Effector memory CD8-positive, alpha-beta T cell (primary cell): ENCODE measurements around the gene CCDC88A.

Source experiments
- ATAC-seq: fragments of 150-1000 bp; cut with Tn5 transposase; replicated peaks from 2 replicates; pipeline ENCODE4 v1.10.0; 2021; ENCODE audit warnings: mild to moderate bottlenecking, moderate library complexity
- DNase-seq, 3 experiments: peaks; one replicate each; pipeline ENCODE4 v3.0.0; 2021
- H3K27ac Mint-ChIP-seq, 2 donors: one replicate each; pipeline ENCODE4 v1.8.0; 2022; ENCODE audit warnings: mild to moderate bottlenecking in 2 of 2, mixed read lengths in 2 of 2, moderate library complexity in 2 of 2
- H3K27me3 Mint-ChIP-seq, 2 donors: one replicate each; pipeline ENCODE4 v1.8.0; 2022; ENCODE audit warnings: mixed read lengths in 2 of 2
- H3K36me3 Mint-ChIP-seq: one replicate; pipeline ENCODE4 v1.8.0; 2022; ENCODE audit warnings: mild to moderate bottlenecking, moderate library complexity, mixed read lengths; ENCODE audit not compliant: insufficient read depth
- H3K4me1 Mint-ChIP-seq, 2 donors: one replicate each; pipeline ENCODE4 v1.8.0; 2022; ENCODE audit warnings: low read depth in 2 of 2, mixed read lengths in 2 of 2
- H3K4me3 Mint-ChIP-seq, 2 donors: one replicate each; pipeline ENCODE4 v1.8.0; 2022; ENCODE audit warnings: mild to moderate bottlenecking in 2 of 2, mixed read lengths in 2 of 2, moderate library complexity in 2 of 2
- H3K9me3 Mint-ChIP-seq, 2 donors: one replicate each; pipeline ENCODE4 v1.8.0; 2022; ENCODE audit warnings: mixed read lengths in 2 of 2

CCDC88A gene

GRCh38 chr2:55351672-55352071, 68.0 kb downstream of the CCDC88A start:
- peaks cover 2% of the 10 kb centered on the region for H3K36me3 Mint-ChIP-seq
- no peaks in the 10 kb centered on the region for H3K4me1 Mint-ChIP-seq
- no peak overlapping the region for H3K4me3 Mint-ChIP-seq
- H3K9me3 Mint-ChIP-seq: no peaks in the 10 kb centered on the region
- no peak overlapping the region for H3K27ac Mint-ChIP-seq
- ATAC-seq: no peak
- no peaks in the 10 kb centered on the region for H3K27me3 Mint-ChIP-seq
- no peak for DNase-seq

- ATAC-seq: no peak
- H3K4me1 Mint-ChIP-seq: no peaks in the 10 kb centered on the region
- peaks cover 2% of the 10 kb centered on the region for H3K36me3 Mint-ChIP-seq
- H3K27me3 Mint-ChIP-seq: no peaks in the 10 kb centered on the region
- H3K9me3 Mint-ChIP-seq: no peaks in the 10 kb centered on the region
- no peak for DNase-seq
- H3K27ac Mint-ChIP-seq: no peak overlapping the region
- no peak overlapping the region for H3K4me3 Mint-ChIP-seq
Measured at GRCh38 chr2:55345064-55345463, 74.6 kb downstream of the CCDC88A start.

- Mint-ChIP-seq H3K9me3 (no peaks in the 10 kb centered on the region), H3K4me3 (no peak overlapping the region), H3K36me3 (no peaks in the 10 kb centered on the region), H3K4me1 (no peaks in the 10 kb centered on the region), H3K27me3 (no peaks in the 10 kb centered on the region), H3K27ac (no peak overlapping the region)
- ATAC-seq: no peak
- DNase-seq: no peak
Measured at GRCh38 chr2:55338268-55338667, 81.4 kb downstream of the CCDC88A start.

GRCh38 chr2:55334728-55335127, 84.9 kb downstream of the CCDC88A start:
- Mint-ChIP-seq H3K9me3 (no peaks in the 10 kb centered on the region), H3K27ac (no peak overlapping the region), H3K27me3 (no peaks in the 10 kb centered on the region), H3K4me1 (no peaks in the 10 kb centered on the region), H3K4me3 (no peak overlapping the region), H3K36me3 (peaks cover 6% of the 10 kb centered on the region)
- no peak for DNase-seq
- ATAC-seq: no peak

GRCh38 chr2:55330541-55331297, 88.9 kb downstream of the CCDC88A start:
- DNase-seq (no peak), ATAC-seq (no peak)
- H3K27me3 Mint-ChIP-seq: no peaks in the 10 kb centered on the region
- peaks cover 9% of the 10 kb centered on the region for H3K36me3 Mint-ChIP-seq
- no peaks in the 10 kb centered on the region for H3K4me1 Mint-ChIP-seq
- no peak overlapping the region for H3K4me3 Mint-ChIP-seq
- no peaks in the 10 kb centered on the region for H3K9me3 Mint-ChIP-seq
- H3K27ac Mint-ChIP-seq: no peak overlapping the region

- no peak for ATAC-seq
- Mint-ChIP-seq H3K9me3 (no peaks in the 10 kb centered on the region), H3K36me3 (peaks cover 9% of the 10 kb centered on the region), H3K27ac (no peak overlapping the region), H3K4me3 (no peak overlapping the region), H3K4me1 (no peaks in the 10 kb centered on the region), H3K27me3 (no peaks in the 10 kb centered on the region)
- DNase-seq: no peak
Measured at GRCh38 chr2:55327470-55328230, 92.0 kb downstream of the CCDC88A start.

- Mint-ChIP-seq H3K27me3 (no peaks in the 10 kb centered on the region), H3K9me3 (no peaks in the 10 kb centered on the region), H3K27ac (no peak overlapping the region), H3K4me3 (no peak overlapping the region), H3K36me3 (peaks cover 9% of the 10 kb centered on the region), H3K4me1 (no peaks in the 10 kb centered on the region)
- DNase-seq (no peak), ATAC-seq (no peak)
Measured at GRCh38 chr2:55314985-55315384, 104.7 kb downstream of the CCDC88A start.

- DNase-seq: no peak
- Mint-ChIP-seq H3K36me3 (peaks cover 9% of the 10 kb centered on the region), H3K27me3 (no peaks in the 10 kb centered on the region), H3K9me3 (no peaks in the 10 kb centered on the region), H3K27ac (no peak overlapping the region), H3K4me3 (no peak overlapping the region), H3K4me1 (no peaks in the 10 kb centered on the region)
- peak; percentile 62 for ATAC-seq
Measured at GRCh38 chr2:55311444-55311870, 108.2 kb downstream of the CCDC88A start.

GRCh38 chr2:55309446-55309845, 110.2 kb downstream of the CCDC88A start:
- Mint-ChIP-seq H3K27me3 (no peaks in the 10 kb centered on the region), H3K27ac (no peak overlapping the region), H3K4me1 (no peaks in the 10 kb centered on the region), H3K9me3 (no peaks in the 10 kb centered on the region), H3K36me3 (peaks cover 6% of the 10 kb centered on the region), H3K4me3 (no peak overlapping the region)
- DNase-seq (no peak), ATAC-seq (no peak)

GRCh38 chr2:55302241-55302640, 117.4 kb downstream of the CCDC88A start:
- no peaks in the 10 kb centered on the region for H3K27me3 Mint-ChIP-seq
- peak overlapping the region in 1 of 2 donors; percentile 59 for H3K4me3 Mint-ChIP-seq
- ATAC-seq (peak; percentile 66), DNase-seq (no peak)
- no peaks in the 10 kb centered on the region for H3K9me3 Mint-ChIP-seq
- peaks cover 7% of the 10 kb centered on the region for H3K36me3 Mint-ChIP-seq
- peaks cover 4 to 6% of the 10 kb centered on the region in 2 donors for H3K4me1 Mint-ChIP-seq
- H3K27ac Mint-ChIP-seq: peak overlapping the region in 1 of 2 donors; percentile 89

GRCh38 chr2:55301277-55301676, 118.4 kb downstream of the CCDC88A start:
- no peak overlapping the region for H3K4me3 Mint-ChIP-seq
- no peaks in the 10 kb centered on the region for H3K27me3 Mint-ChIP-seq
- H3K36me3 Mint-ChIP-seq: peaks cover 7% of the 10 kb centered on the region
- no peaks in the 10 kb centered on the region for H3K9me3 Mint-ChIP-seq
- peaks cover 4 to 6% of the 10 kb centered on the region in 2 donors for H3K4me1 Mint-ChIP-seq
- ATAC-seq (no peak), DNase-seq (no peak)
- no peak overlapping the region for H3K27ac Mint-ChIP-seq

- Mint-ChIP-seq H3K4me3 (no peak overlapping the region), H3K4me1 (peaks cover 0 to 3% of the 10 kb centered on the region in 2 donors), H3K9me3 (no peaks in the 10 kb centered on the region), H3K27ac (no peak overlapping the region), H3K27me3 (no peaks in the 10 kb centered on the region), H3K36me3 (peaks cover 3% of the 10 kb centered on the region)
- no peak for DNase-seq
- ATAC-seq: no peak
Measured at GRCh38 chr2:55296393-55296792, 123.3 kb downstream of the CCDC88A start.

- no peak for DNase-seq
- Mint-ChIP-seq H3K9me3 (no peaks in the 10 kb centered on the region), H3K4me3 (peak overlapping the region; percentile 84 to 88), H3K27me3 (no peaks in the 10 kb centered on the region), H3K4me1 (peaks cover 6 to 9% of the 10 kb centered on the region in 2 donors), H3K36me3 (peaks cover 7% of the 10 kb centered on the region), H3K27ac (peak overlapping the region; percentile 97 to 98)
- no peak for ATAC-seq
Measured at GRCh38 chr2:55283083-55283482, 136.6 kb downstream of the CCDC88A start.
